Measurements from ENCODE around the gene LRCH3.

Gene LRCH3

DNA sequence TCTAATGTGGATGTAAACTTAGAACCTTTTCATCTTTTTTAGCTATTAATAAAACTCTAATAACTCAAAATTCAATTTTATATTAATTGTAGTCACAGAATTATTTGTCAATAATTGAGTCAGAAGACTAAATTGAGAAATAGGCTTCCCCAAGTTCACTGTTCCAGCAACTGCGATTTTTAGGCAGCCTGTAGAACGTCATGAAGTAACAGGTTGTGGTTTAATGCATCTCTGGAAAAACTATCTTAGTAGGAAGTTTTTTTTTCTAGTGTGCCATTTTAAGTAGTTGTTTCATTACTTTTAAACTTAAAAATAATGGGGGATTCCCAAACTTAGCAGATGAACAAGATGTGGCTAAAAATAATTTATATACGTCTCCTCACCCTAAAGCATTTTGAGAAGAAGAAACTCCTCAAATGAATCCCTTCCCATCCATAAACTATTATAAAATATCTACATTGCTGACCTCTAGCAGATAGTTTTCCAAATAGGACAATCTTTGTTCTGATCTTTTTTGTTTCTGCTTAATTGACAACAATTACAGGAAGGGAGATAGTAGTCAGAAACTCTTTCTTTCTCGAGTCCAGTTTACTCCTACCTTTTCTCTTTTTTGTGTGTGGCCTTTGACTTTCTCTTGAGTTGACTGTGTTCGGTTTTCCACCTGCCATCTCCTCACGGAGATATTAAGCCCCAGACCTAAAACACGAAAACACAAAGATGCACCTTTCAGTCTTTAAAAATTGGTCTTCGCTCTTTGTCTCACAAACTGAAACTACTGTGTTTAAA lies 43.1 kb downstream of the LRCH3 start:
- TF ChIP-seq YY1 (IDR thresholded peaks at IDR 0.05; ENCODE audit: low read depth) (no peak), MAX (IDR thresholded peaks at IDR 0.05) (no peak), TCF12 (IDR thresholded peaks at IDR 0.05; ENCODE audit: low read depth) (no peak), RAD21 (IDR thresholded peaks at IDR 0.05; ENCODE audit: low read depth) (no peak), EGR1 (IDR thresholded peaks at IDR 0.05) (no peak), FOXM1 (IDR thresholded peaks at IDR 0.05; ENCODE audit: borderline replicate concordance, low read depth) (no peak)

DNA sequence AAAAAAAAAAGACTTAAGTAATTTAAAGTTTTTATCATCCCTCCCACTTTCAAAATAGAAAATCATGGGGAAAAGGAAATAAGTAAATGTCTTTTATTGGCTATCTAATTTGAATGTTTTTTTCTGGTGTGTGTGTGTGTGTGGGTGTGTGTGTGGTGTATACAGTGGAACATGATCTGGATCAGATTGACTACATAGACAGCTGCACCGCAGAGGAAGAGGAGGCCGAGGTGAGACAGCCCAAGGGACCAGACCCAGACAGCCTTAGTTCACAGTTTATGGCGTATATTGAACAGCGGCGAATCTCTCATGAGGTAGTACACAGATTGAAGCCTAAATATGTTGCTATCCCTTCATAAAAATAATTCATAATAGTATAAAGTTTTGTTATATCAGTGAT lies 44.5 kb downstream of the LRCH3 start:
- TF ChIP-seq REST (IDR thresholded peaks at IDR 0.05; ENCODE audit: low read depth) (no peak), EP300 (IDR thresholded peaks at IDR 0.05; ENCODE audit: borderline replicate concordance) (no peak), ZBTB7A (IDR thresholded peaks at IDR 0.05; ENCODE audit: low read depth) (no peak), MAX (IDR thresholded peaks at IDR 0.05) (no peak), USF1 (IDR thresholded peaks at IDR 0.05) (no peak), TEAD4 (IDR thresholded peaks at IDR 0.05) (no peak), CREB1 (IDR thresholded peaks at IDR 0.05; ENCODE audit: low read depth) (no peak), RAD21 (IDR thresholded peaks at IDR 0.05; ENCODE audit: low read depth) (no peak), FOXM1 (IDR thresholded peaks at IDR 0.05; ENCODE audit: borderline replicate concordance, low read depth) (no peak)

DNA sequence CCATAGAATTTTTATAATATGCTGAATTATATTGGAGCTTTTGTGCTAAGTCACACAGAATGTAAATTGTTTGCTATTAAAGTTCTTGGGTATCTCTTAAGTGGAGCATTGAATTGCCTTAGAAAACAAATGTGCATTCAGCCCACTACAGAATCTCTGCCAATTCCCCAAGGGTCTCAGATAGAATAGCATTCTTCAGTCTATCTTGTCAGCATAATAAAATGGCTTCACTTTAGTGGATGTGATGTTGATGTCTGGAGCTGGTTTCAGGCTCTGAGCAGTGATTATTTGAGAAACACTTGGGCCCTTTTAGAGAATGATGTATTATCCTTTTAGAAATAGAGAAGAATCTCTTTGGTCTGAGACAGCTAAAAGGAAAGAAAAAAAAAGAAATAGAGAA lies 45.2 kb downstream of the LRCH3 start:
- TF ChIP-seq MAX (IDR thresholded peaks at IDR 0.05) (no peak), REST (IDR thresholded peaks at IDR 0.05; ENCODE audit: low read depth) (no peak), USF1 (IDR thresholded peaks at IDR 0.05) (no peak), NFIC (IDR thresholded peaks at IDR 0.05) (no peak), CEBPB (IDR thresholded peaks at IDR 0.05) (no peak), YY1 (IDR thresholded peaks at IDR 0.05; ENCODE audit: low read depth) (no peak), RAD21 (IDR thresholded peaks at IDR 0.05; ENCODE audit: low read depth) (no peak), TEAD4 (IDR thresholded peaks at IDR 0.05) (no peak), ZBTB7A (IDR thresholded peaks at IDR 0.05; ENCODE audit: low read depth) (no peak), EGR1 (IDR thresholded peaks at IDR 0.05) (no peak), FOXM1 (IDR thresholded peaks at IDR 0.05; ENCODE audit: borderline replicate concordance, low read depth) (no peak), CREB1 (IDR thresholded peaks at IDR 0.05; ENCODE audit: low read depth) (no peak), EP300 (IDR thresholded peaks at IDR 0.05; ENCODE audit: borderline replicate concordance) (no peak)

- no peak for TF ChIP-seq FOXM1 (IDR thresholded peaks at IDR 0.05; ENCODE audit: borderline replicate concordance, low read depth)
- TF ChIP-seq NFIC (IDR thresholded peaks at IDR 0.05): no peak
- no peak for TF ChIP-seq TEAD4 (IDR thresholded peaks at IDR 0.05)
- TF ChIP-seq CREB1 (IDR thresholded peaks at IDR 0.05; ENCODE audit: low read depth): no peak
- TF ChIP-seq MAX (IDR thresholded peaks at IDR 0.05): no peak
- TF ChIP-seq TCF12 (IDR thresholded peaks at IDR 0.05; ENCODE audit: low read depth): no peak
- TF ChIP-seq EP300 (IDR thresholded peaks at IDR 0.05; ENCODE audit: borderline replicate concordance): no peak
- no peak for TF ChIP-seq USF1 (IDR thresholded peaks at IDR 0.05)
- TF ChIP-seq YY1 (IDR thresholded peaks at IDR 0.05; ENCODE audit: low read depth): no peak
- TF ChIP-seq RAD21 (IDR thresholded peaks at IDR 0.05; ENCODE audit: low read depth): no peak
- TF ChIP-seq REST (IDR thresholded peaks at IDR 0.05; ENCODE audit: low read depth): no peak
- TF ChIP-seq EGR1 (IDR thresholded peaks at IDR 0.05): no peak
- no peak for TF ChIP-seq TAF1 (IDR thresholded peaks at IDR 0.05; ENCODE audit: low read depth)
These were observed 46.2 kb downstream of the LRCH3 start for GRCh38 chr3:197837282-197837681.
